ENCODE measurements around the gene KCNQ2. TPM values are rescaled to one million over a fixed set of nuclear protein-coding genes. Genes with fewer than 3 reads are reported as not detected.
A peak's percentile ranks its signal among the peaks of the same experiment; 100 is the strongest.

KCNQ2 gene
- total and polyA plus RNA-seq, 10 donors, result 0.13 to 3.5 (median 0.45) TPM; not detected in 2

DNA sequence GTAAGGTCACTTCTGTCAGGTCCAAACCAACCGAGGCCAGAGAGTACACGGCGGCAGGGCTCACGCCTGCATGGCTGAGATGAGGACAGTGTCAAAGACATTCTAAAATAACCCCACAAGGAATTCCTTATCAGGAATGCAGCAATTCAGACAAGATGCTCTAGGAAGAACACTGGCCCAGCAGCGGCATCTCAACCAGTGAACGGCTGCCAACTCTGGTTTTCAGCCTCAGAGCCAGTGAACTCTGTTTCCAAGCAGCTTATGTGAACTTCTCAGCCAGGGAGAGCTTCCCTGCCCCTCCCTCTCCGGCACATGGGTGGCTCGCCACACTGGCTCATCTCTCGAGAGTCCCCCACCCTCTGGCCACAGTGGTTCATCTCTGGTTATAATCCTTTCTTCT lies 36.9 kb downstream of the KCNQ2 start:
- no peak overlapping the region for H3K4me3 ChIP-seq
- no peaks in the 10 kb centered on the region for H3K9me3 ChIP-seq
- no peak overlapping the region for H3K27ac ChIP-seq
- no peak for TF ChIP-seq POLR2A (IDR thresholded peaks at IDR 0.05)
- no peak for TF ChIP-seq POLR2AphosphoS5 (IDR thresholded peaks at IDR 0.05)
- intact Hi-C loops (cut with DNase I; ENCODE audit: low total_unique reads), result no loop called here
- WGBS, 5 donors, result 71 to 80% (median 73%) methylated on average over 9 of the region's 9 CpGs
- H3K36me3 ChIP-seq, result no peaks in the 10 kb centered on the region
- H3K27me3 ChIP-seq (replicated peaks in 1 of 7), result peaks cover 0 to 69% (median 8%) of the 10 kb centered on the region in 7 donors
- peaks cover 3 to 20% (median 11%) of the 10 kb centered on the region in 6 donors for H3K4me1 ChIP-seq
- no peak for DNase-seq

DNA sequence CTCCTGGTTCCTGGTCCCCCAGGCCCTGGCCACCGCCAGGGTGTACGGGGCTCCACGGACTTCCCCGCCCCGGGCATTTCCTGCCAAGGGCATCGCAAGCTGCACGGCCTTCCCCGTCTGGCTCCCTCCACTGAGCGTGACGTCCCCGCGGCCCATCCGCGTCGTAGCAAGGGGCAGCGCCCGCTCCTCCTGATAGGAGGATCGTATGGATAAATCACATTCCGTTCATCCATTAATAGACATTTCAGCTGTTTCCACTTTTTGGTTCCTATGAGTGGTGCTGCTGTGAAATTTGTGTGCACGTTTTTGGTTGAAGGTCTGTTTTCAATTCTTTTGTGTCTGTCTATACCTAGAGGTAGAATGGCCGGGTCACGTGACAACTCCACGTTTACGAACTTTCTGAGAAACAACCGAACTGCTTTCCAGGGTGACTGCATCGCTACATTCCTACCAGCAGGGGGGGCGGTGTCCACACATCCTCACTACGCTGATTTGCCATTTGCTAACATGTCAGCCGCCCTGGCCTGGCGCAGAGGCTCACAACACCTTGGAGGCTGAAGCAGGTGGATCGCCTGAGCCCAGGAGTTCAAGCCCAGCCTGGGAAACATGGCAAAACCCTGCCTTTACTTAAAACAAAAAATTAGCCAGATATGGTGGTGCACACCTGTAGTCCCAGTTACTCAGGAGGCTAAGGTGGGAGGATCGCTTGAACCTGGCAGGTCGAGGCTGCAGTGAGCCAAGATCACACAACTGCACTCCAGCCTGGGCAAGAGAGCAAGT lies 37.7 kb downstream of the KCNQ2 start:
- peaks cover 0 to 64% (median 9%) of the 10 kb centered on the region in 7 donors for H3K27me3 ChIP-seq (replicated peaks in 1 of 7)
- no peak for TF ChIP-seq POLR2A (IDR thresholded peaks at IDR 0.05)
- TF ChIP-seq, protein P1, sequence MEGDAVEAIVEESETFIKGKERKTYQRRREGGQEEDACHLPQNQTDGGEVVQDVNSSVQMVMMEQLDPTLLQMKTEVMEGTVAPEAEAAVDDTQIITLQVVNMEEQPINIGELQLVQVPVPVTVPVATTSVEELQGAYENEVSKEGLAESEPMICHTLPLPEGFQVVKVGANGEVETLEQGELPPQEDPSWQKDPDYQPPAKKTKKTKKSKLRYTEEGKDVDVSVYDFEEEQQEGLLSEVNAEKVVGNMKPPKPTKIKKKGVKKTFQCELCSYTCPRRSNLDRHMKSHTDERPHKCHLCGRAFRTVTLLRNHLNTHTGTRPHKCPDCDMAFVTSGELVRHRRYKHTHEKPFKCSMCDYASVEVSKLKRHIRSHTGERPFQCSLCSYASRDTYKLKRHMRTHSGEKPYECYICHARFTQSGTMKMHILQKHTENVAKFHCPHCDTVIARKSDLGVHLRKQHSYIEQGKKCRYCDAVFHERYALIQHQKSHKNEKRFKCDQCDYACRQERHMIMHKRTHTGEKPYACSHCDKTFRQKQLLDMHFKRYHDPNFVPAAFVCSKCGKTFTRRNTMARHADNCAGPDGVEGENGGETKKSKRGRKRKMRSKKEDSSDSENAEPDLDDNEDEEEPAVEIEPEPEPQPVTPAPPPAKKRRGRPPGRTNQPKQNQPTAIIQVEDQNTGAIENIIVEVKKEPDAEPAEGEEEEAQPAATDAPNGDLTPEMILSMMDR (IDR thresholded peaks at IDR 0.05 in 8 of 11, conservative IDR thresholded peaks at IDR 0.05 in 3 of 11), result peak; percentile 77 to 94 (median 88)
- TF ChIP-seq POLR2AphosphoS5 (IDR thresholded peaks at IDR 0.05), result peak in 1 of 3 donors; percentile 45
- DNase-seq, result peak; percentile 87
- peak overlapping the region in 3 of 8 donors; percentile 23 to 31 (median 30) for H3K27ac ChIP-seq
- no peaks in the 10 kb centered on the region for H3K9me3 ChIP-seq
- intact Hi-C loops (cut with DNase I; ENCODE audit: low total_unique reads), result no loop called here
- H3K36me3 ChIP-seq, result no peaks in the 10 kb centered on the region
- H3K4me1 ChIP-seq, result peaks cover 3 to 20% (median 11%) of the 10 kb centered on the region in 6 donors
- H3K4me3 ChIP-seq, result peak overlapping the region in 1 of 8 donors; percentile 48
- WGBS, 5 donors, result 21 to 29% (median 24%) methylated on average over 30 to 33 of the region's 33 CpGs

DNA sequence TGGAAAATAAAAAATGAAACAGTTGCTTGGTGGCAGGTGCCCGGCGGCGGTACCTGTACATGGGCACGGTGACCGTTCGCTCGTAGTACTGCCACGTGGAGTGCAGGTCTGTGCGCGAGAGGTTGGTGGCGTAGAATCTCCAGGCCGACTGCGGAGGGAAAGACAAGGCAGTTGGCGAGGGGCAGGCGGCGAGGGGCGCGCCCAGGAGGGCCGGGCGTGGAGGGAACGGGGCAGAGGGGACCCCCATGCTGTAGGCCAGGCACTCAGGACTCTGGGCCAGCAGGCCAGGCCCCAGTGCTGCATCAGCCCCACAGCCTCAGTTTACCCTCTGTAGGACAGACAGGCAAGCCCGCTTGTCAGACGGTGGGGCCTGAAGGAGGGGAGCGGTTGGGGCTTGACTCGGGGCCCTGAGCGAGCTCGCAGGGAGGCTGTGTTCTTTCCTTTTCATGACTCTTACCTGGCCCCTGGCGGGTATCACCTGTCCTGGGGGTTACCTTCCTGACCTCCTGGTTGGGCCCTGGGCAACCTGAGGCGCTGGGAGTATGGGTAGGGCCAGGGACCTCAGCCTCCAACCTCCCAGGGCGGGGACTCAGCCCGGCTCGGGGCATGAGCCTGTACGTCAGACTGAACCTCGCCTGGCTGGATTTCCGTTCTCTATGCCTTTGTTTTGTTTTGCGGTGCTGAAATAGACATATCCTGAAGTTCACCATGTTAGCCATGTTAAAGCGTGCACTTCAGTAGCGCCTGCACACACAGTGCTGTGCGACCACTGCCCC lies 38.5 kb downstream of the KCNQ2 start:
- Histone ChIP-seq H3K27ac (peak overlapping the region in 2 of 8 donors; percentile 30 to 31), H3K27me3 (replicated peaks in 1 of 7) (peaks cover 0 to 64% (median 7%) of the 10 kb centered on the region in 7 donors), H3K36me3 (no peaks in the 10 kb centered on the region), H3K9me3 (no peaks in the 10 kb centered on the region), H3K4me1 (peaks cover 3 to 20% (median 11%) of the 10 kb centered on the region in 6 donors), H3K4me3 (peak overlapping the region in 1 of 8 donors; percentile 48)
- TF ChIP-seq, protein P1 (IDR thresholded peaks at IDR 0.05 in 8 of 11, conservative IDR thresholded peaks at IDR 0.05 in 3 of 11), result no peak
- DNase-seq, result no peak
- WGBS, 5 donors, result 84 to 90% (median 86%) methylated on average over 38 to 39 of the region's 39 CpGs
- intact Hi-C loops (cut with DNase I; ENCODE audit: low total_unique reads), result no loop called here

- no peak for TF ChIP-seq POLR2AphosphoS5 (IDR thresholded peaks at IDR 0.05)
- WGBS, 5 donors, result 70 to 84% (median 77%) methylated on average over 18 of the region's 18 CpGs
- Histone ChIP-seq H3K27me3 (replicated peaks in 1 of 7) (peaks cover 0 to 64% (median 7%) of the 10 kb centered on the region in 7 donors), H3K9me3 (no peaks in the 10 kb centered on the region), H3K4me1 (peaks cover 3 to 20% (median 11%) of the 10 kb centered on the region in 6 donors), H3K36me3 (no peaks in the 10 kb centered on the region), H3K27ac (no peak overlapping the region), H3K4me3 (no peak overlapping the region)
- intact Hi-C loops (cut with DNase I; ENCODE audit: low total_unique reads), result no loop called here
- no peak for DNase-seq
Measured at GRCh38 chr20:63433351-63433750, 39.1 kb downstream of the KCNQ2 start.

Measured in spleen (tissue), 11 donors.